Spleen (tissue), 7 donors: ENCODE measurements around the gene FBXL17.

ENCODE experiments used
- CTCF ChIP-seq, 11 experiments: fragments of 200-600 bp in 7 of 11; fragments of 450-650 bp in 4 of 11; sonication (generic) in 4 of 11; IDR thresholded peaks in 8 of 11; conservative IDR thresholded peaks in 3 of 11; 1 replicate in 7 of 11; 2 replicates in 4 of 11; pipeline versions ENCODE4 v1.4.0 to v1.8.0; 2016 to 2021; ENCODE audit warnings: antibody characterized with exemption in 11 of 11, inconsistent platforms in 4 of 11, mild to moderate bottlenecking in 1 of 11
- POLR2AphosphoS5 ChIP-seq, 3 donors: sonication (generic); formaldehyde crosslinking; IDR thresholded peaks; one replicate each; pipeline ENCODE4 v1.5.1; 2017; ENCODE audit warnings: antibody characterized with exemption in 3 of 3
- donor health status: DM: no; HTN: no; CAD: no; lungs with moderate emphysema.
- donor health status: DM: no; HTN: no; CAD: no.
- donor health status: DM: no; HTN: no; CAD: no.

GRCh38 chr5:108001222-108001621 is 380.7 kb downstream of the FBXL17 start:
- TF ChIP-seq CTCF (IDR thresholded peaks at IDR 0.05 in 8 of 11, conservative IDR thresholded peaks at IDR 0.05 in 3 of 11) = no peak
- TF ChIP-seq POLR2AphosphoS5 (IDR thresholded peaks at IDR 0.05) = no peak
